GM21381 (cell line): Measurements from ENCODE around the gene FBXL16.

Source experiments
- ATAC-seq: cut with Tn5 transposase; IDR thresholded peaks from one replicate; pipeline ENCODE4 v1.9.1; 2021; ENCODE audit warnings: mild to moderate bottlenecking, moderate library complexity; ENCODE audit not compliant: unreplicated experiment

FBXL16 gene

DNA sequence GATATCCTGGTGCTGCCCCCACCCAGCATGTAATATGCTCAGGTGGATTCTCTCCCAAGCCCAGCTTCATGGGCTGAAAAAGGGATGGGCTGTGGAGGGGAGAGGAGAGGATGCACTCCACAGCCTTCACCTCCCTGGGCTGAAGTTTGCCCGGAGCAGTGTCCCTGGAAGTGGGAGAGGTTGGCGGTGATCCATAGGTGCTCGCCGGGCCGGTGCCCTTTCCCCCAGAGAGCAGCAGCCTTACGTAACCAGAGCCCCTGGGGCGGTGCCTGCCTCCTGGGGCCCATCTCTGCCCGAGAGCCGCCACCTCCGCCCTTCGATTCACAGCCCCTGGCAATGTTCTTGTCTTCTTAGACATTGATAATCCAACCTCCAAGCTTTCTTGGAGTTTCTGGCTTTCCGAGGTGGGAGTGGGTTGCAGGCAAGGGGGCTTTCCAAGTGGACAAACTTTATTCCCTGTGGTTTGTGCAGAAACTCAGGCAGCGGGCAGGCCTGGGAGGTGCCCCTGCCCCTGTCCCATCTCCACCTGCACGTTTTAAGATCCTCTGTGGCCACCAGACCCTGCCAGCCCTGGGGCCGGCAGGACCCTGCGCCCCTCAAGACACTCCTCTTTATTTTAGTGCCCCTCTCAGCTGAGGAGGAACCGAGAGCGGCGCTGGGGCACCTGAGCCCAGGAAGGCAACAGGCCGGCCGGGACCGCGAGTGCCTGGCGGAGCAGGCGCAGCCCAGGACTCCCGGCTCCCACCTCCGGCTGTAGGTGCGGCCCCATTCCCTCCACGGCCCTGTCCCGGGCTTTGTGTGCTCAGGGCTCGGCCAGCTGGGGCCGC, 59.5 kb downstream of the FBXL16 start:
- ATAC-seq, result no peak

DNA sequence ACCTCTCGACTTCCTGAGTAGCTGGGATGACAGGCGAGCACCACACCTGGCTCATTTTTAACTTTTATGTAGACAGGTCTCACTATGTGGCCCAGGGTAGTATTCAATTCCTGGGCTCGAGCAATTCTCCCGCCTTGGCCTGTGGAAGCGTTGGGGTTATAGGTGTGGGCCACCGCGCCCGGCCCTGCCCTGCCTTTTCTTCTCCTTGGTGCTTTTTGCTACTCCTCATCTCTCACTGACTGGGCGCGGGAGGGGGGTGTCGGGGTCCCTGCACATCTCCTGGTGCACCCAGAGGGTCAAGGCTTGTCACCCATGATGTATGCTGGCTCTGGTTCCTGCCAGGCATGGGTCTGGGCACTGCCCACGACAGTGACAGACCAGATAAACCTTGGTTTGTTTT, 61.0 kb downstream of the FBXL16 start:
- no peak for ATAC-seq

DNA sequence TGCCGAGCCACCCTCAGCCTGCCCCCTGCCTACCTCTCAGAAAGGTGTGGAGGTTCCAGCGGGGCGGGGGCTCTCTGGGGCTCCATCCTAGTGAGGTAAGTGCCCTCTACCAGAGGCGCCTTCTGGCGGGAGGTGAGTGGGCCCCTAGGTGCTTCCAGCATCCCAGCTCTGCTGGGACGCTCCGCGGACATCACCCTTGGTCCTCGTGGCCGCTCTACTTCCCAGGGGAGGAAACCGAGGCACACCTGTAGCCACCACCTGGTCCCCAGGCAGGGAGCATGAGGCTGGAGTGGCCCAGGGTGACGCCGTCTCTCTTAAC, 62.6 kb downstream of the FBXL16 start:
- no peak for ATAC-seq
